Measurements from ENCODE around the gene CLEC16A.

The CLEC16A gene

DNA sequence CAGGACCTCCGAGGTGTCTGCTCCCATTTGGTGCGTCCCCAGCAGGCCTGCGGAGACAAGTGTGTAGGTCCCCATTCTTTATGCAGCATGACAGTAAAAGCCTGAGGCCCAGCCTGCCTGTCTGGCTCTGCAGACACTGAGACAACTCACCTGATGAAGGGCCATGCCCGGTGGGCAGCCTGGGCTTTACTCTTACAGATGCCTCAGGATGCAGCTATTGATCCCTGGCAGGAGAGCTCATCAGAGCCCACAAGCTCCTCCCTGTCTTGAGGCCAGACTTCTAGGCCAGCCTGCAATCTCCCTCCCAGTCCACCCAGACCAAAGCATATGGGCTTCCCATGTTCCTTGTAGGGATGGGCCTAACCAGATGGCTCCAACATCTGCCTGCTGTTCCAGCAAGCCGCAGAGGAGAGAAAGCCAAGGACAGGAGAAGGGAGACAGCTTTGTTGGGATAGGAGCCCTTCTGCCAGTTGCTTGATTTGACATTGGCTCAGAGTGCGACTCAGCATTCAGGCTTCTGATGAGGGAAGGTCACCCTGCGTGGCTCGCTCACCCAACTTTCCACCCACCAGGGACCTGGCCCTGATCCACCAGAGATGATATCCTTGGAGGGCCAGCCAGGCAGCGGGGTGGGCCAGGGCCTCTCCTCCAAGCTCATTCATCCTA is 224.2 kb downstream of the CLEC16A start:
- DNase-seq, result no peak

DNA sequence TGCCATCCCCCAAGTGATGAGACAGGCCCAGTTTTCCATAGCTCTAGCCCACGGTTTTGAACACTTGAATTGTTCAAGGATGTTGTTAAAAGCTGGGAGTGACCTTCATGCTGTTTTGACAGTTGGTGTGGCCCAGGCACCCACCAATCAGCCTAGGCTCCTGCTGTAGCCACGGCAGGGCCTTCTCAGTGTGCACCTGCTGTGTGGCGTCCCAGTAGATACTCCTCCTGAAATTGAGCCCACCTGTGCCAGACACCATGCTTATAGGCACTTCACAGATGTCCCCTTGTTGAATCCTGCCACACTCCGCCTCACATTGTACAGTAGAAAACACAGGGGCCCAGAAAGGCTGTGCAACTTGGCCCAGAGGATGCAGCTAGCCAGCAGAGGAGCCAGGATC is 225.3 kb downstream of the CLEC16A start:
- no peak for DNase-seq

DNA sequence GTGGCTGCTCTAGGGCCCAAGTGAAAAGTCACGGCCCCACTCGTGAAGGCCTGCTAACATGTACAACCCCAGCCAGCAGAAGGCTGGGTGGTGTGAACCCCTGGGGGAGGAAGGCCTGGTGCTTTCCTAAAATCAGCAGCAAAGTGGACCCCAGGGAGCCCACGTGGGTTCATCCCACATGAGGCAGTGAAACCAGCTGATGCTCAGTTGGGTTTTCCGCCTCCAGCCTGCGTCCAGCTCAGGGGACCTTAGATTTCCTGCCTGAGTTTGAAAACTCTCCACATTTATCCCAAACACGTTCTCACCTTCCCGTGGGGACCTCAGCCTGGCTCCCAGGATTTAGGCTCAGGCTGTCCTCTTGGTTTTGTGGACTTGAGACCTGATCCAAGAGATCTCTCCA is 225.8 kb downstream of the CLEC16A start:
- no peak for DNase-seq

GRCh38 chr16:11170696-11171447 is 226.5 kb downstream of the CLEC16A start:
- no peak for DNase-seq

DNA sequence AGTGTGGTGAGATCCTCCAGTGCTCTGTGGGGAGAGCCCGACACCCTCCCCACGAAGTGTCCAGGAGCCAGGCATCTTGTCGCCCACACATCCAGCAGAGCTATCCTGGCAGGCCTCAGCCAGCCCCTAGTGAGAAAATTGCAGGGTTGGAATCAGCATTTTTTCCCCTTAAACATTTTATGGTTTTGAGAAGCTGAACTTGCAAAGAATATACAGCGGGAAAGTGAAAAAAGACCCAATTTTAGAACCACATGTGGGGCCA is 227.0 kb downstream of the CLEC16A start:
- no peak for DNase-seq

- no peak for DNase-seq
Measured at GRCh38 chr16:11171757-11172299, 227.5 kb downstream of the CLEC16A start.

DNA sequence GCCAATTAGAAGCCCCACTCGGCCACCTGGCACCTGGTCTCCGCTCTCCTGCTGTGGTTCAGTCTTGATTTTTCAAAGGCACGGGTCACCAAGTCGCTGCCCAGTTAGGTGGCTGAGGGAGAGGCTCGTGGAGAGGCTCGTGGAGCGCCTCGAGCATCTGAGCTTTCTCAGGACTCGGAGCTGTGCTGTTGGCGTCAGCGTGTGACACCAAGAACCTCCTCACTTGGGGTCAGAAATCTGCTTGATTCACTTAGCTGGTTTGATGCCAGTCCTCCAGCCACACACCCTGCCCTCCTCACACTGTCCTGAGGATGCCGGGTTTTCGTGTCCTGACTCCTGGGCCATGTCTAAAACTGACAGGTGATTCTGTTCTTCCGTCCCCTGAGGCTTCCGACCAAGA is 229.1 kb downstream of the CLEC16A start:
- no peak for DNase-seq

- DNase-seq, result no peak
Measured at GRCh38 chr16:11174141-11174540, 229.8 kb downstream of the CLEC16A start.

DNA sequence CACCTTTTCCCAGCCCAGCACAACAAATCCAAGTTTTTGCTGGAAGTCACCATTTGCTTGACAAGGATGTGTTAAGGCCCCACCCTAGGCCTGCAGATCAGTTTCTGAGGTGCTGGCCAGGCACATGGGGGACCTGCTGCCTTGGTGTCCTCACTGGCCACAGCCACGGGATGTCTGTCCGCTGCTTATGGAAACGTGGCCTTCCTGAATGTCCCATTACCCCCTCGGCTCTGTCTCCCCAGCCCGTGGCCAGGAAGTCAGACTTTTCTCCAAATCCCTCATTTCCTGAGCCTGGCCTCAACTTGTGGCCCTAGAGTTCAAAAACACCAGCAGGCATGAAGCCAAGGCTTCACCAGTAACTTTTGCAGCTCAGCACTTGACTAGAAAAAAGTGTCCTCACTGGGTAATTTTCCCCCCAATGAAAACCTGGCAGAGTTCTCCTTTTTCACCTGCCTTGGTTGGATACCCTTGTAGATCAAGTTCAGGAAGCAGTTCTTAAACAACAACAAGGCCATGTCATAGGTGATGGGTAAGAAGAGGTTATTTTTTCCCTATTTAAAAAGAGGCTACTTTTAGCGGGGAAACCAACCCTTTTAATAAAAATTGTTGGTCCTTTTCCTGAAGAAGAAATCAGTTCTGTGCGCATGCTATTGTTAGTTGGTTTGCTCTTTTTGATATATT is 230.9 kb downstream of the CLEC16A start:
- DNase-seq, result no peak

GRCh38 chr16:11175787-11176341 is 231.5 kb downstream of the CLEC16A start:
- DNase-seq, result peak; percentile 72

- DNase-seq, result no peak
Measured at GRCh38 chr16:11177578-11178160, 233.3 kb downstream of the CLEC16A start.

DNA sequence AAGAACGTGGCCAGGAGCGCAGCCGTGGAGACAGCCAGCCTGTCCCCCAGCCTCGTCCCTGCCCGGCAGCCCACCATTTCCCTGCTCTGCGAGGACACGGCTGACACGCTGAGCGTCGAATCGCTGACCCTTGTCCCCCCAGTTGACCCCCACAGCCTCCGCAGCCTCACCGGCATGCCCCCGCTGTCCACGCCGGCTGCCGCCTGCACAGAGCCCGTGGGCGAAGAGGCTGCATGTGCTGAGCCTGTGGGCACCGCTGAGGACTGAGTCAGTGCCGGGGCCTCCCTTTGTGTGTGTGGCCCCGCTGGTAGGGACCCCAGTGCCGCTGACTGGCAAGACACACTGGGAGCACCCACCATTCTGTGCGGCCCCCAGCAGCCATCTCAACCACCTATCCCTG is 234.1 kb downstream of the CLEC16A start:
- DNase-seq, result no peak

- no peak for DNase-seq
Measured at GRCh38 chr16:11179574-11179973, 235.2 kb downstream of the CLEC16A start.

GRCh38 chr16:11180489-11180888 is 236.1 kb downstream of the CLEC16A start:
- DNase-seq, result no peak

GRCh38 chr16:11181242-11181898 is 237.0 kb downstream of the CLEC16A start:
- no peak for DNase-seq

DNA sequence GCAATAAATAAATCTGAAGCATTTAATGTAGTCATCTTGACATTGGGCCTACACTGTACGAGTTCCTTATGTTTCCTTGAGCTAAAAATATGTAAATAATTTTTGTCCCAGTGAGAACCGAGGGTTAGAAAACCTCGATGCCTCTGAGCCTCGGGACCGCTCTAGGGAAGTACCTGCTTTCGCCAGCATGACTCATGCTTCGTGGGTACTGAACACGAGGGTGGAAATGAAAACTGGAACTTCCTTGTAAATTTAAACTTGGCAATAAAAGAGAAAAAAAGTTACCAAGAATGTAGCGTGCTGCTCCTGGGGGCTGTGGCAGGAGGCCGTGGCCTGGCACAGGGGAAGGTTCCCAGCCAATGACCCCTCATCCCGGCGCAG is 237.5 kb downstream of the CLEC16A start:
- DNase-seq, result peak; percentile 49

DNA sequence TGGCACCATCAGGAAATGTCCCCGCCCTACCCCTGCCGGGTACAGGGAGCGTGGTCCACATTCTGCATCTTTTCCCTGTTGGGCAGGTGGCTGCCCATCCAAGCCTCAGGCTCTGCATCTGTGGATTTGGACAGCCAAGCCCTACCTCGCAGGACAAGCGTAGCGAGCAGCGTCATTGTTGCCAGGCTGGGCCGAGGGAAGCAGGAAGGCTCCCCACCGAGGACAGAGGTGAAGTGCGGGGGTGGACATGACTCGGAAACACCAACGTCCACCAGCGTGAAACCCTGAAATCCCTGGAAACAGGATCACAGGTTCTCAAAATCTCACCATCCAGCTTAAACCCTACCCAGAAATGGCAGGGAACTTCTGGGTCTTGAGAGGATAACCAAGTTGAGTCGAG is 238.0 kb downstream of the CLEC16A start:
- no peak for DNase-seq

GRCh38 chr16:11183035-11183812 is 238.9 kb downstream of the CLEC16A start:
- DNase-seq, result no peak

GRCh38 chr16:11183951-11184350 is 239.6 kb downstream of the CLEC16A start:
- DNase-seq, result no peak

DNA sequence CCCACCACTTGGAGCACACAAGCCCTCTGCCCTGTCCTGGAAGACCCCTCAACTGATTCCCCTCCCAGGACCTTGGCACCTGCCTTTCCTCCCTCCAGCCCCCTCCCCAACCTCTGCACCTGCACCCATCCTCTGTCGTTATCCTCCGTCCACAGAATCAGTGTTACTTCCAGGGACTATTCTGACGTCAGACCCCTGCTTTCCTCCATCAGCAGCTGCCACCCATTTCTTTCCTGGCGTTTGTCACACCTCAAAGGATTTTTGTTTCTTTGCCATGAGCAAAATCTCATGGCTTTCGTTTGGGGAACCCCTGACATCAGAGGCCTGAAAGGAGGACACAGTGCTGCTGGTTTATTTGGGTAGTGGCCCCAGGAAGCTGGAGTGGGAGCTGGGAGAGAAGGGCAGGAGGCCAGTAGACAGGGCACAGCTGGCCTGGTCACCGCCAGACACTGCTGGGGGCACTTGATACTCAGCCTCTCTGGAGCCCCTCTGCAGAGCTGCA is 243.2 kb downstream of the CLEC16A start:
- no peak for DNase-seq

DNA sequence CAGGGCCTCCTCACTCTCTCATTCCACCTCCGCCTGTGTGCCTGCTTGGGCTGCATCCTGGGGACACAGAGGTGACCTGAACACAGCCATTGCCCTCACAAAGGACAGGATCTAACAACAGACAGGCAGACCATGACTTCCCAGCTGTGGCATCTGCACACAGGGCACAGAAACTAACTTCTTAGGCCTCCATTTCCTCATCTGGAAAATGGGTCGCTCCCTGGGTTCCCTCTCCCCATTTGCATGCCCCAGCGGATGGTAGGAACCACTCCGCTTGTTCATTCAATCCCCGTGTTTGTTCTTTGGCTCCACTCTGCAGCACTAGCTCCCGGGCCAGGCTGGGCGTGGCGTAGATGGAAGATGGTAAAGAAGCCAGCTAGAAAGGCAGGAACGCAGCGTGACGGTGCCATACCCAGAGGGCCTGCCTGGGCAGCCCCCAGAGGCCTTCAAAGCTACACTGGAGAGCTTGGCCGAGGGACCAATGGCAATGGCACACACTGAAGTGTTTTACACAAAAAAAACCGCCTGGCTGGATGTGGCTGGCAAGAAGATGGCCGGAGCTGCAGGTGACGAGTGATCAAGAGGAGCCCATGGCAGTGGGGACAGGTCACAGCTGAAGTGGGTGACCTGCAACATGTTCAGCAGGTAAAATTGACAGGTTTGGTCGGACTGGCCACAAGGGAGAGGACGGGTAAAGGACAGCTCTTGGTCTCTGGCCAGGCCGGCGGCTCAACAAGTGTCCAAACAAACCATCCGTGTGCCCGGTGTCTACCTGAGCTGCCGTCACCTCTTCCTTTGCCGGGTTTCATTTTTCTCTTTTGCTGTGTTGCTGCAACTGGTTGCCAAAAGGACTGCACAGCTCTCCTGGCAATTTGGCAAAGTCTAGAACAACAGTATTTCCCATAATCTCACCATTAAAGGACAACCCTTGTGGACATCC is 244.7 kb downstream of the CLEC16A start:
- no peak for DNase-seq
